BLaER1 treated with 17β-estradiol and CSF1 and Interleukin-3, amounts not matched to agents 10 nM and 100 nM (cell line): ENCODE results near the gene ZFR2.

ENCODE experiments used
- H3K27ac ChIP-seq, 11 experiments: shearing (Covaris generic); formaldehyde crosslinking; 2 replicates each; pipeline ENCODE4 v1.8.1; 2022
- H3K27me3 ChIP-seq, 11 experiments: shearing (Covaris generic); formaldehyde crosslinking; 2 replicates each; pipeline ENCODE4 v1.8.1; 2022
- H3K36me3 ChIP-seq, 11 experiments: shearing (Covaris generic); formaldehyde crosslinking; 2 replicates each; pipeline ENCODE4 v1.8.1; 2022
- H3K4me1 ChIP-seq, 10 experiments: shearing (Covaris generic); formaldehyde crosslinking; 2 replicates each; pipeline ENCODE4 v1.8.1; 2022
- H3K4me2 ChIP-seq, 11 experiments: shearing (Covaris generic); formaldehyde crosslinking; 2 replicates each; pipeline ENCODE4 v1.8.1; 2022
- H3K4me3 ChIP-seq, 10 experiments: shearing (Covaris generic); formaldehyde crosslinking; 2 replicates each; pipeline ENCODE4 v1.8.1; 2022
- H3K9ac ChIP-seq, 11 experiments: shearing (Covaris generic); formaldehyde crosslinking; 2 replicates each; pipeline ENCODE4 v1.8.1; 2022
- H3K9me3 ChIP-seq, 11 experiments: shearing (Covaris generic); formaldehyde crosslinking; replicated peaks in 1 of 11; 2 replicates each; pipeline ENCODE4 v1.8.1; 2022
- H4K20me1 ChIP-seq, 11 experiments: shearing (Covaris generic); formaldehyde crosslinking; 2 replicates each; pipeline ENCODE4 v1.8.1; 2022
- Cebpa-rat ChIP-seq, 11 experiments: shearing (Covaris generic); IDR thresholded peaks; 2 replicates each; pipeline ENCODE4 v1.8.1; 2022

ZFR2 gene

GRCh38 chr19:3785451-3785937, 83.3 kb downstream of the ZFR2 start:
- peak overlapping the region in 2 of 11 experiments; percentile 23 to 27; a peak in 2 of 22 replicates for H3K9ac ChIP-seq
- H3K4me3 ChIP-seq = peak overlapping the region in 6 of 10 experiments; percentile 15 to 55 (median 38); a peak in 7 of 20 replicates
- H3K27me3 ChIP-seq = peaks cover 18 to 46% (median 39%) of the 10 kb centered on the region in 11 experiments
- peak overlapping the region in 9 of 11 experiments; percentile 22 to 91 (median 72); a peak in 16 of 22 replicates for H3K4me2 ChIP-seq
- H3K36me3 ChIP-seq = no peaks in the 10 kb centered on the region
- H3K9me3 ChIP-seq = peaks cover 21 to 35% (median 27%) of the 10 kb centered on the region in 11 experiments
- H4K20me1 ChIP-seq = no peaks in the 10 kb centered on the region
- no peak for TF ChIP-seq Cebpa-rat (IDR thresholded peaks at IDR 0.05)
- H3K4me1 ChIP-seq = peaks cover 0 to 21% (median 14%) of the 10 kb centered on the region in 10 experiments; a peak in 17 of 20 replicates
- H3K27ac ChIP-seq = peak overlapping the region in 1 of 11 experiments; percentile 38; a peak in 1 of 22 replicates

- H3K4me3 ChIP-seq = peak overlapping the region in 6 of 10 experiments; percentile 15 to 55 (median 38); a peak in 8 of 20 replicates
- peak overlapping the region in 2 of 11 experiments; percentile 18 to 38; a peak in 3 of 22 replicates for H3K27ac ChIP-seq
- H3K36me3 ChIP-seq = no peaks in the 10 kb centered on the region
- no peaks in the 10 kb centered on the region for H4K20me1 ChIP-seq
- TF ChIP-seq Cebpa-rat (IDR thresholded peaks at IDR 0.05) = no peak
- peak overlapping the region in 10 of 11 experiments; percentile 22 to 91 (median 67); a peak in 19 of 22 replicates for H3K4me2 ChIP-seq
- peaks cover 22 to 32% (median 25%) of the 10 kb centered on the region in 11 experiments for H3K9me3 ChIP-seq
- H3K9ac ChIP-seq = peak overlapping the region in 3 of 11 experiments; percentile 23 to 27 (median 26); a peak in 4 of 22 replicates
- H3K27me3 ChIP-seq = peaks cover 18 to 46% (median 39%) of the 10 kb centered on the region in 11 experiments
- H3K4me1 ChIP-seq = peaks cover 0 to 21% (median 14%) of the 10 kb centered on the region in 10 experiments; a peak in 17 of 20 replicates
Observed at GRCh38 chr19:3784607-3785450, 84.0 kb downstream of the ZFR2 start.

GRCh38 chr19:3783660-3784584, 84.9 kb downstream of the ZFR2 start:
- peaks cover 0 to 21% (median 14%) of the 10 kb centered on the region in 10 experiments; a peak in 17 of 20 replicates for H3K4me1 ChIP-seq
- no peaks in the 10 kb centered on the region for H4K20me1 ChIP-seq
- peaks cover 22 to 35% (median 25%) of the 10 kb centered on the region in 11 experiments for H3K9me3 ChIP-seq
- no peak overlapping the region; a peak in 1 of 22 replicates for H3K9ac ChIP-seq
- H3K4me2 ChIP-seq = peak overlapping the region in 6 of 11 experiments; percentile 46 to 91 (median 80); a peak in 8 of 22 replicates
- H3K27me3 ChIP-seq = peaks cover 18 to 46% (median 39%) of the 10 kb centered on the region in 11 experiments
- no peak overlapping the region for H3K27ac ChIP-seq
- TF ChIP-seq Cebpa-rat (IDR thresholded peaks at IDR 0.05) = no peak
- H3K4me3 ChIP-seq = peak overlapping the region in 2 of 10 experiments; percentile 40 to 41; a peak in 1 of 20 replicates
- H3K36me3 ChIP-seq = no peaks in the 10 kb centered on the region

- Histone ChIP-seq H3K9me3 (peaks cover 23 to 45% (median 29%) of the 10 kb centered on the region in 11 experiments), H3K27ac (no peak overlapping the region), H4K20me1 (no peaks in the 10 kb centered on the region), H3K4me2 (no peak overlapping the region), H3K9ac (no peak overlapping the region), H3K27me3 (peaks cover 18 to 46% (median 39%) of the 10 kb centered on the region in 11 experiments), H3K4me3 (no peak overlapping the region), H3K36me3 (no peaks in the 10 kb centered on the region), H3K4me1 (peaks cover 0 to 21% (median 14%) of the 10 kb centered on the region in 10 experiments; a peak in 17 of 20 replicates)
- TF ChIP-seq Cebpa-rat (IDR thresholded peaks at IDR 0.05) = no peak
Observed at GRCh38 chr19:3782903-3783302, 85.9 kb downstream of the ZFR2 start.

GRCh38 chr19:3782330-3782729, 86.5 kb downstream of the ZFR2 start:
- Histone ChIP-seq H3K4me2 (no peak overlapping the region), H4K20me1 (no peaks in the 10 kb centered on the region), H3K9ac (no peak overlapping the region), H3K36me3 (no peaks in the 10 kb centered on the region), H3K4me3 (0 out of 20 replicates have a peak overlapping the region, but pooled peaks of 1 of the 10 experiments have one; percentile 24), H3K27ac (no peak overlapping the region), H3K27me3 (peaks cover 18 to 45% (median 39%) of the 10 kb centered on the region in 11 experiments), H3K4me1 (peaks cover 0 to 21% (median 14%) of the 10 kb centered on the region in 10 experiments; a peak in 17 of 20 replicates), H3K9me3 (peaks cover 23 to 51% (median 31%) of the 10 kb centered on the region in 11 experiments)
- no peak for TF ChIP-seq Cebpa-rat (IDR thresholded peaks at IDR 0.05)

- Histone ChIP-seq H3K36me3 (no peaks in the 10 kb centered on the region), H3K9me3 (peaks cover 23 to 55% (median 31%) of the 10 kb centered on the region in 11 experiments), H3K4me3 (no peak overlapping the region), H3K27ac (no peak overlapping the region), H4K20me1 (no peaks in the 10 kb centered on the region), H3K27me3 (peaks cover 12 to 38% (median 31%) of the 10 kb centered on the region in 11 experiments), H3K4me1 (peaks cover 0 to 21% (median 14%) of the 10 kb centered on the region in 10 experiments; a peak in 17 of 20 replicates), H3K9ac (no peak overlapping the region), H3K4me2 (no peak overlapping the region)
- no peak for TF ChIP-seq Cebpa-rat (IDR thresholded peaks at IDR 0.05)
Observed at GRCh38 chr19:3781603-3782002, 87.2 kb downstream of the ZFR2 start.

- Histone ChIP-seq H3K27ac (no peak overlapping the region), H3K27me3 (peaks cover 6 to 31% (median 24%) of the 10 kb centered on the region in 11 experiments), H3K36me3 (no peaks in the 10 kb centered on the region), H4K20me1 (no peaks in the 10 kb centered on the region), H3K4me3 (no peak overlapping the region), H3K9ac (no peak overlapping the region), H3K4me1 (peaks cover 0 to 18% (median 14%) of the 10 kb centered on the region in 10 experiments; a peak in 17 of 20 replicates), H3K4me2 (no peak overlapping the region), H3K9me3 (peaks cover 23 to 55% (median 31%) of the 10 kb centered on the region in 11 experiments)
- TF ChIP-seq Cebpa-rat (IDR thresholded peaks at IDR 0.05) = no peak
Observed at GRCh38 chr19:3780786-3781304, 88.0 kb downstream of the ZFR2 start.
